GM21723 (cell line): ENCODE results near the gene GTF3C6.
"Not testable (repeated sequence)": the region's sequence is repeated elsewhere in the genome, so short reads cannot be mapped to it uniquely, and the experiment has no call there.

ENCODE experiments used
- ATAC-seq: cut with Tn5 transposase; IDR thresholded peaks from one replicate; pipeline ENCODE4 v1.9.1; 2021; ENCODE audit warnings: mild to moderate bottlenecking, moderate library complexity; ENCODE audit not compliant: unreplicated experiment

GTF3C6 gene

GRCh38 chr6:110958329-110959192 is at the start of gene GTF3C6:
Gene GTF3C6 (plus strand): TSS chr6:110958706. CDS start chr6:110958770, 64 bp downstream.
- ATAC-seq, result peak; percentile 98

- no peak for ATAC-seq
These were observed 27.7 kb upstream of the GTF3C6 start for GRCh38 chr6:110930781-110931180.

GRCh38 chr6:110933912-110934311 is 24.6 kb upstream of the GTF3C6 start:
- ATAC-seq, result no peak

- no peak for ATAC-seq
These were observed 24.1 kb upstream of the GTF3C6 start for GRCh38 chr6:110934381-110934898.

- ATAC-seq, result no peak
These were observed 23.3 kb upstream of the GTF3C6 start for GRCh38 chr6:110935171-110935570.

- no peak for ATAC-seq
These were observed 20.3 kb upstream of the GTF3C6 start for GRCh38 chr6:110938171-110938570.

- ATAC-seq, result no peak
These were observed 18.9 kb upstream of the GTF3C6 start for GRCh38 chr6:110939429-110940200.

GRCh38 chr6:110944681-110945151 is 13.8 kb upstream of the GTF3C6 start:
- ATAC-seq, result peak; percentile 100

- ATAC-seq, result no peak
These were observed 12.0 kb upstream of the GTF3C6 start for GRCh38 chr6:110946498-110946897.

GRCh38 chr6:110949679-110950285 is 8.7 kb upstream of the GTF3C6 start:
- ATAC-seq, result no peak

- no peak for ATAC-seq
These were observed 8.1 kb upstream of the GTF3C6 start for GRCh38 chr6:110950440-110950839.

GRCh38 chr6:110951008-110951407 is 7.5 kb upstream of the GTF3C6 start:
- no peak for ATAC-seq

GRCh38 chr6:110951986-110952794 is 6.3 kb upstream of the GTF3C6 start:
- ATAC-seq, result no peak

- ATAC-seq, result no peak
These were observed 4.7 kb upstream of the GTF3C6 start for GRCh38 chr6:110953633-110954303.

GRCh38 chr6:110960014-110960390 is 1.5 kb downstream of the GTF3C6 start:
- ATAC-seq, result no peak

- ATAC-seq, result not testable (repeated sequence)
These were observed 4.1 kb downstream of the GTF3C6 start for GRCh38 chr6:110962636-110963035.

GRCh38 chr6:110965629-110966229 is 7.2 kb downstream of the GTF3C6 start:
- ATAC-seq, result no peak

- not testable (repeated sequence) for ATAC-seq
These were observed 10.2 kb downstream of the GTF3C6 start for GRCh38 chr6:110968661-110969060.

- ATAC-seq, result no peak
These were observed 13.0 kb downstream of the GTF3C6 start for GRCh38 chr6:110971468-110971867.
